Tibial artery (tissue), 4 donors: Measurements from ENCODE around the gene GRK1.

Experiments
- DNase-seq, 2 donors: peaks; one replicate each; pipeline ENCODE4 v3.0.0-alpha.2; 2019
- H3K27ac ChIP-seq, 2 donors: fragments of 200-600 bp; sonication (generic) in 1 of 2; 1 replicate in 1 of 2; 2 replicates in 1 of 2; pipeline ENCODE4 v1.5.1; 2018 to 2019; ENCODE audit warnings: mild to moderate bottlenecking in 1 of 2
- H3K27me3 ChIP-seq, 2 donors: fragments of 200-600 bp; sonication (generic) in 1 of 2; one replicate each; pipeline versions ENCODE4 v1.5.1 to v1.6.0; 2016 to 2019
- H3K36me3 ChIP-seq, 3 donors: fragments of 200-600 bp; sonication (generic) in 2 of 3; one replicate each; pipeline ENCODE4 v1.5.1; 2016 to 2019; ENCODE audit warnings: mild to moderate bottlenecking in 2 of 3
- H3K4me1 ChIP-seq, 4 donors: fragments of 200-600 bp; sonication (generic) in 2 of 4; 1 replicate in 3 of 4; 2 replicates in 1 of 4; pipeline ENCODE4 v1.5.1; 2016 to 2019
- H3K4me3 ChIP-seq, 2 donors: fragments of 200-600 bp; sonication (generic) in 1 of 2; 1 replicate in 1 of 2; 2 replicates in 1 of 2; pipeline ENCODE4 v1.5.1; 2018 to 2019; ENCODE audit warnings: mild to moderate bottlenecking in 2 of 2
- H3K9me3 ChIP-seq, 3 donors: fragments of 200-600 bp; sonication (generic) in 1 of 3; one replicate each; pipeline ENCODE4 v1.5.1; 2016 to 2019
- intact Hi-C: fragments of 100-400 bp; cut with DNase I; formaldehyde crosslinking; loops from one replicate; pipeline ENCODE4 v1.15.0; 2023; ENCODE audit warnings: low total_unique reads
- TF ChIP-seq, protein P1 (sequence below), 2 experiments: fragments of 200-600 bp in 1 of 2; fragments of 450-650 bp in 1 of 2; IDR thresholded peaks; one replicate each; pipeline ENCODE4 v1.5.1; 2017 to 2019; ENCODE audit warnings: antibody characterized with exemption in 2 of 2, mild to moderate bottlenecking in 1 of 2, moderate library complexity in 1 of 2

The GRK1 gene

DNA sequence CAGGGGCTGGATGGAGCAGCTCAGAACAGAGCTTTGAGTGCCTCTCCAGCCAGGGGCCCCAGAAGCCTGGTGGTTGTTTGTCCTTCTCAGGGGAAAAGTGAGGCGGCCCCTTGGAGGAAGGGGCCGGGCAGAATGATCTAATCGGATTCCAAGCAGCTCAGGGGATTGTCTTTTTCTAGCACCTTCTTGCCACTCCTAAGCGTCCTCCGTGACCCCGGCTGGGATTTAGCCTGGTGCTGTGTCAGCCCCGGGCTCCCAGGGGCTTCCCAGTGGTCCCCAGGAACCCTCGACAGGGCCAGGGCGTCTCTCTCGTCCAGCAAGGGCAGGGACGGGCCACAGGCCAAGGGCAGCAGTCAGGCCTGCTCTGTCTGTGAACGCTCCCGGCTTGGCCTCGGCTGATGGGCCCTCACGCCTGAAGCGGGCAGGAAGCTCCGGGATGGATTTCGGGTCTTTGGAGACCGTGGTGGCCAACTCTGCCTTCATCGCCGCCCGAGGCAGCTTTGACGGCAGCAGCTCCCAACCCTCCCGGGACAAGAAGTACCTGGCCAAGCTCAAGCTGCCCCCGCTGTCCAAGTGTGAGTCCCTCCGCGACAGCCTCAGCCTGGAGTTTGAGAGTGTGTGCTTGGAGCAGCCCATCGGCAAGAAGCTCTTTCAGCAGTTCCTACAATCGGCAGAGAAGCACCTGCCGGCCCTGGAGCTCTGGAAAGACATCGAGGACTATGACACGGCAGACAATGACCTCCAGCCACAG is at the start of gene GRK1:
GRK1 (plus strand) TSS at position 269 of the 751 bp plus-strand sequence; CDS start at position 437, 168 bp downstream.
- H3K4me3 ChIP-seq = no peak within 1 kb of the TSS
- peak; percentile 18 to 63 for DNase-seq
- TF ChIP-seq, protein P1, sequence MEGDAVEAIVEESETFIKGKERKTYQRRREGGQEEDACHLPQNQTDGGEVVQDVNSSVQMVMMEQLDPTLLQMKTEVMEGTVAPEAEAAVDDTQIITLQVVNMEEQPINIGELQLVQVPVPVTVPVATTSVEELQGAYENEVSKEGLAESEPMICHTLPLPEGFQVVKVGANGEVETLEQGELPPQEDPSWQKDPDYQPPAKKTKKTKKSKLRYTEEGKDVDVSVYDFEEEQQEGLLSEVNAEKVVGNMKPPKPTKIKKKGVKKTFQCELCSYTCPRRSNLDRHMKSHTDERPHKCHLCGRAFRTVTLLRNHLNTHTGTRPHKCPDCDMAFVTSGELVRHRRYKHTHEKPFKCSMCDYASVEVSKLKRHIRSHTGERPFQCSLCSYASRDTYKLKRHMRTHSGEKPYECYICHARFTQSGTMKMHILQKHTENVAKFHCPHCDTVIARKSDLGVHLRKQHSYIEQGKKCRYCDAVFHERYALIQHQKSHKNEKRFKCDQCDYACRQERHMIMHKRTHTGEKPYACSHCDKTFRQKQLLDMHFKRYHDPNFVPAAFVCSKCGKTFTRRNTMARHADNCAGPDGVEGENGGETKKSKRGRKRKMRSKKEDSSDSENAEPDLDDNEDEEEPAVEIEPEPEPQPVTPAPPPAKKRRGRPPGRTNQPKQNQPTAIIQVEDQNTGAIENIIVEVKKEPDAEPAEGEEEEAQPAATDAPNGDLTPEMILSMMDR (IDR thresholded peaks at IDR 0.05) = no peak
- H3K27ac ChIP-seq = no peak within 1 kb of the TSS
- H3K36me3 ChIP-seq = no peaks in the 10 kb centered on the region
- intact Hi-C loops = no loop called here
- peaks cover 0 to 13% of the 10 kb centered on the region in 2 donors for H3K27me3 ChIP-seq
- no peaks in the 10 kb centered on the region for H3K9me3 ChIP-seq
- no peaks in the 10 kb centered on the region for H3K4me1 ChIP-seq

DNA sequence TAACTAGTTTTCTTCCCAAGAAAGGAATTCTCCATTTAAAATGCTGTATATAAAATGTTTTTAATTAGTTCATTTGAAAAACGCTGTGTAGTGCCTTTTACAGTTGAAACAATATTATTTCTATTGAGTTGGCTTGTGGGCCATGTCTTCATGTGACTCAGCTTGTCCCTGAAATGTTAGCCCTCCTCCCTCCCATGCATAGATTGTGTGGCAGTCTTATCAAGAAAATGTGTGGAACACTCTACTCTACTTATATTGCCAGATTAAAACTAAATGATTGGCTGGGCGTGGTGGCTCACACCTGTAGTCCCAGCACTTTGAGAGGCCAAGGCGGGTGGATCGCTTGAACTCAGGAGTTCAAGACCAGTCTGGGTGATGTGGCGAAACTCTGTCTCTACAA is 49.1 kb upstream of the GRK1 start:
- no peak for DNase-seq
- intact Hi-C loops = no loop called here

GRCh38 chr13:113618455-113618854 is 48.6 kb upstream of the GRK1 start:
- Histone ChIP-seq H3K4me1 (no peaks in the 10 kb centered on the region), H3K9me3 (no peaks in the 10 kb centered on the region), H3K27me3 (no peaks in the 10 kb centered on the region), H3K27ac (no peak overlapping the region), H3K36me3 (peaks cover 0 to 13% (median 0%) of the 10 kb centered on the region in 3 donors), H3K4me3 (no peak overlapping the region)
- no peak for DNase-seq
- intact Hi-C loops = no loop called here
- TF ChIP-seq, protein P1 (IDR thresholded peaks at IDR 0.05) = no peak

More for the DNA sequence above, 49.1 kb upstream of the GRK1 start:
- TF ChIP-seq, protein P1 (IDR thresholded peaks at IDR 0.05) = no peak
- no peaks in the 10 kb centered on the region for H3K27me3 ChIP-seq
- no peak overlapping the region for H3K27ac ChIP-seq
- peaks cover 0 to 11% (median 0%) of the 10 kb centered on the region in 3 donors for H3K36me3 ChIP-seq
- H3K9me3 ChIP-seq = no peaks in the 10 kb centered on the region
- H3K4me1 ChIP-seq = no peaks in the 10 kb centered on the region
- H3K4me3 ChIP-seq = no peak overlapping the region

DNA sequence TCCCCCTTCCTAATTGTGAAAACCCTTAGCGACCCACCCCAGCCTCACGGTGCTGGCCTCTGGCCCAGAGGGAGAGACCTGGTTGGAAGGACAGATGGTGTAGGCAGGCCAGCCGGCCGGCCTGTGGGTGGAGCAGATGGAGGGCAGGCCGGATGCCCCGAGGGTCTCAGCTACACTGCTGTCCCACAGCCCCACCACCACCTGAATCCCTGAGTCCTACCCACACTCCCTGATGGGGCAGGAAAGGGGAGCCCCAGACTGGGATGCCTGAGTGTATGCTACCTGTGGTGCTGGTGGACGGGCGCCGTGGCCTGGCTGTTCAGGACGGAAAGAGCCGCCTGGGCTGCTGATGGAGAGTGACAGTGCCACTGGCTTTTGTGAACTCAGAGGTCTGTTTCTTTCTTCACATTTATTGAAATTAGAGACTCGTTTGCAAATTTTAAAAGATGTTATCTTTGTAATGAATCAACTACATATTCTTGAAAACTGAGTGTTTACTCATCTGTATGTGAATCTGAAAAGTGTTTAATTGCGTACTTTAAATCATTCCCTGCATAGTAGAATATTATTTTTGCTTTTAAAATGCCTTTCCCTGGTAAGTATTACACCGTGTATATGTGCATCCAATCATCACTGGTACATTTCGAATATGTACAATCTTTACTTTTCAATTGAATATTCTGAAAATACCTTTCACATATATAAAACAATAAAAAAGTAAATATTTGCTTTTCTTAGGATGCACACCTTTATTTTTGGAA is 46.8 kb upstream of the GRK1 start:
- H3K4me3 ChIP-seq = no peak overlapping the region
- H3K9me3 ChIP-seq = no peaks in the 10 kb centered on the region
- H3K4me1 ChIP-seq = no peaks in the 10 kb centered on the region
- H3K36me3 ChIP-seq = peaks cover 0 to 13% (median 0%) of the 10 kb centered on the region in 3 donors
- TF ChIP-seq, protein P1 (IDR thresholded peaks at IDR 0.05) = no peak
- DNase-seq = no peak
- no peak overlapping the region for H3K27ac ChIP-seq
- H3K27me3 ChIP-seq = no peaks in the 10 kb centered on the region
- intact Hi-C loops = no loop called here

- DNase-seq = no peak
- no peaks in the 10 kb centered on the region for H3K4me1 ChIP-seq
- TF ChIP-seq, protein P1 (IDR thresholded peaks at IDR 0.05) = no peak
- no peaks in the 10 kb centered on the region for H3K27me3 ChIP-seq
- H3K4me3 ChIP-seq = no peak overlapping the region
- no peak overlapping the region for H3K27ac ChIP-seq
- H3K36me3 ChIP-seq = peaks cover 0 to 13% (median 0%) of the 10 kb centered on the region in 3 donors
- intact Hi-C loops = no loop called here
- no peaks in the 10 kb centered on the region for H3K9me3 ChIP-seq
These were observed 46.0 kb upstream of the GRK1 start for GRCh38 chr13:113621046-113621445.
